Measurements from ENCODE around the gene RHBDL1.

The RHBDL1 gene

GRCh38 chr16:674968-675883, at the start of gene RHBDL1:
RHBDL1 (plus strand) TSS chr16:675671; CDS start chr16:675791, 120 bp downstream.
- DNase-seq, result no peak

GRCh38 chr16:625977-626765, 49.3 kb upstream of the RHBDL1 start:
- DNase-seq, result no peak

- DNase-seq, result no peak
Observed at GRCh38 chr16:626787-627453, 48.6 kb upstream of the RHBDL1 start.

- no peak for DNase-seq
Observed at GRCh38 chr16:627454-628239, 47.8 kb upstream of the RHBDL1 start.

DNA sequence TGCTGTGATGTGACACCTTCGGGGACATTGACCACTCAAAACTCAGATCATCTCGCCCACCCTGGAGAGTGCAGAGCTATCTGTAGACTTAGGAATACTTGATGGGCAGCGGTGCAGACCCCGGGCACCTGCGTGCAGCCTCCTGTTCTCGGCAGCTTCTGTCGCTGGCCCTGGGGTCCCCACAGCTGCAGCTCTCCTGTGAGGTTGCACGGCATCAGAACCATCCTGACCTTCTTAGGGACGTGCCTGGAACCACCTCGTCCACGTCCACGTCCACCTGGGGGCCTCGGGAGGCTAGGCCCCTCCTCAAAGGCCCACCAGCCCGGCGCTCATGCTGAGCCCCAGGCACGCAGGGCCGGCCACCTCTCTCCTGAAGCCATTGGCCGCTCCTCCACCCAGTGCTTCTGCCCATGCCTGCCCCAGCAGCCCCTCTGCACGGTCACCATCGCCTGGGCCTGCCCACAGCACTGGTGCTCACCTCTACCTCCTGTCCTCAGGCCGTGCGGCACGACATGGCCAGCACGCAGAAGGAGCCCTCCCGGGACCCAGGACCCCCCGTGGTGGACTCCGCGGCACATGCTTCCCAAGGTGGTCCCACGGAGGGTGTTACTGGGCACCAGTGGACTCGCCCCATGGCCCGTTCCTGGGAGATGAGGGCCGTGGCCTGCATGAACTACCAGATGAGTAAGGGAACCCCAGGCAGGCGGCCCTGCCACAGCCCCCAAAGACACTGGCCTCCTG, 47.0 kb upstream of the RHBDL1 start:
- no peak for DNase-seq

DNA sequence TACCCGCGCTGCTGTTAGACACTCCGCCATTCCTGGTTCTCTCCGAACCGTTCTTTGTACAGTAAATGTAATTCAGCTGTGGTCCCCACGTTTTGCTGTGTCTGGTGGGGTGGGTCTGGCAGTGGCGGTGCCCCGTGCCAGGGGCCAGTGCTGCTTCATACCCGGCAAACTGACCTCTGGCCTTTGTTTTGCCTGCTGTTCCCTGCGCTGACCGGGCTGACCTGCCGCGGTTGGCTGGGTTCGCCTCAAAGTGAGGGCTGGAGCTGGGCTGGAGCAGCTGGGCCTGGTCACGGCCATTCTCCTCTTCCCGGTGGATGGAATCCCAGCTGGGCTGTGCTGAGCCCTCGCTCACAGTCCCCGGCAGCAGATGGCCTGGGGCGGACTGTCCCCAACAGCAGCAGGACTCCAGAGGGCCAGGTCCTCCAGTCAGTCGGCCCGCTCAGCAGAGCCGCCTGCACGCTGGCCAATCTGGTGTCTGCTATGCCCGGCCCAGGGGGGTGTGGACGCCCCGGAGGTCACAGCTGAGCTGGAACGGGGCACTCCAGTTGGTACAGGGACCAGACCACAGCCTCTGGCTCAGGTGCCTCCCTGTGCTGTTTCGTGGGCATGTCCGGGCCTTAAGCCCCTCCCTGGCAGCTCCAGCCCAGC, 46.2 kb upstream of the RHBDL1 start:
- no peak for DNase-seq

- DNase-seq, result no peak
Observed at GRCh38 chr16:629833-630248, 45.6 kb upstream of the RHBDL1 start.

- no peak for DNase-seq
Observed at GRCh38 chr16:630249-630814, 45.1 kb upstream of the RHBDL1 start.

DNA sequence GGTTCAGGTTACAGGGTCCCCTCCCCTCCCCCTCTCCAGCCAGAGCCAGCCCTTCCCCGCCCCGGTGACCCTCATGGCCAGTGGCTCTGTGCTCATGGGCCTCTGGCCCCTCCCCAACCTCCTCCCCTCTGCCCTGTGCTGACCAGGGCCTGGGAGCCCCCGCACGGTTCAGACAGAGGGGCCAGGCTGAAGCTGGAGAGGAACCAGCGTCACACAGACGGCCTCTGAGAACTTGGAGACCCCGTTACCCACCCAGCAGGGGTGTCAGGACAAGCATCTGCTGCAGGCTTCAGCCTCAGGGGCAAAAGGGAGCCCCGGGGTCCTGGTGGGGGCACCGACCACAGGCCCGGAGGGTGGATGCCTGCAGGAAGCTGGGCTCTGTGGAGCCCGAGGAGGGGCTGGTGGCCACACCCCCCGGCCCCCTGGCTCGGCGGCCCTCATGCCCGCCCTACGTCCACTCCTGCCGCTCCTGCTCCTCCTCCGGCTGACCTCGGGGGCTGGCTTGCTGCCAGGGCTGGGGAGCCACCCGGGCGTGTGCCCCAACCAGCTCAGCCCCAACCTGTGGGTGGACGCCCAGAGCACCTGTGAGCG, 44.6 kb upstream of the RHBDL1 start, which contains the start of gene WFIKKN1:
TSS of gene WFIKKN1 (plus strand) at position 171 of the 591 bp plus-strand sequence. CDS start at position 440, 269 bp downstream.
- DNase-seq, result no peak

- DNase-seq, result no peak
Observed at GRCh38 chr16:631808-632358, 43.6 kb upstream of the RHBDL1 start.

DNA sequence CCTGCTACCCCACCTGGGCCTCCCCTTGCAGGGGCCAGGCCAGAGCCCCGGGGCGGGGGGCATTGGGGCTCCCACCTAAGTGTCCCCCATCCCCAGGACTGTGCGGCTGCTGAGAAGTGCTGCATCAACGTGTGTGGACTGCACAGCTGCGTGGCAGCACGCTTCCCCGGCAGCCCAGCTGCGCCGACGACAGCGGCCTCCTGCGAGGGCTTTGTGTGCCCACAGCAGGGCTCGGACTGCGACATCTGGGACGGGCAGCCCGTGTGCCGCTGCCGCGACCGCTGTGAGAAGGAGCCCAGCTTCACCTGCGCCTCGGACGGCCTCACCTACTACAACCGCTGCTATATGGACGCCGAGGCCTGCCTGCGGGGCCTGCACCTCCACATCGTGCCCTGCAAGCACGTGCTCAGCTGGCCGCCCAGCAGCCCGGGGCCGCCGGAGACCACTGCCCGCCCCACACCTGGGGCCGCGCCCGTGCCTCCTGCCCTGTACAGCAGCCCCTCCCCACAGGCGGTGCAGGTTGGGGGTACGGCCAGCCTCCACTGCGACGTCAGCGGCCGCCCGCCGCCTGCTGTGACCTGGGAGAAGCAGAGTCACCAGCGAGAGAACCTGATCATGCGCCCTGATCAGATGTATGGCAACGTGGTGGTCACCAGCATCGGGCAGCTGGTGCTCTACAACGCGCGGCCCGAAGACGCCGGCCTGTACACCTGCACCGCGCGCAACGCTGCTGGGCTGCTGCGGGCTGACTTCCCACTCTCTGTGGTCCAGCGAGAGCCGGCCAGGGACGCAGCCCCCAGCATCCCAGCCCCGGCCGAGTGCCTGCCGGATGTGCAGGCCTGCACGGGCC, 42.8 kb upstream of the RHBDL1 start:
- DNase-seq, result no peak

GRCh38 chr16:633336-634050, 42.0 kb upstream of the RHBDL1 start:
- DNase-seq, result no peak

- DNase-seq, result no peak
Observed at GRCh38 chr16:634051-634670, 41.3 kb upstream of the RHBDL1 start.

- no peak for DNase-seq
Observed at GRCh38 chr16:634996-635395, 40.5 kb upstream of the RHBDL1 start.

DNA sequence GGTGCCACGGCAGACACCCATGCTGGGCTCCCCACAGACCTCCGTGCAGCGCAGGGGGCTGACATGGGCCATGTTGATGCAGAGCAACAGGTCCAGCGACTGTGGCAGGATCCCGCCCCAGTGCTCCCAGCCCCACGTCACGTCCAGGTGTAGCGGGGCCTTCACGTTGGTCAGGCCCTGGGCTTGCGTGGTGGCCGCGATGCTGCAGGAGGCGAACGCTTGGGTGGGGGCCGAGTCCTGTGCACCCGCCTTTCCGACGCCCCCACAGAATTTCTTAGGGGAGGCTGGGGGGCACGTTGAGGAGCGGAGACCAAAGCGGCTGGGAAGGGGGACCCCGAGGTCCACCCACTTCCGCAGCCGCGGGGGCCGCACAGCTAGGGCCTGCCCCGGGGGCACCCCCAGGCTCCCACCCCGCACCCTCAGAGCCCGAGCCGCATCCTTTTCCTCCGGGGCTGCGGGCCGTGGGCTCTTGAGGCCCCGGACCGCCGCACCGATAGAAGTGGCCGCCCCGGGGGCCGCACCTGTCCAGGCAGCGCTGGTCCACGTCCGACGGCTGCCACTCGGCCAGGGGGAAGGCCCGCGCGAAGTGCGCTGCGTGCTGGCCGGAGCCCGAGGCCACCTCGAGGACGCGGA, 39.8 kb upstream of the RHBDL1 start:
- no peak for DNase-seq

DNA sequence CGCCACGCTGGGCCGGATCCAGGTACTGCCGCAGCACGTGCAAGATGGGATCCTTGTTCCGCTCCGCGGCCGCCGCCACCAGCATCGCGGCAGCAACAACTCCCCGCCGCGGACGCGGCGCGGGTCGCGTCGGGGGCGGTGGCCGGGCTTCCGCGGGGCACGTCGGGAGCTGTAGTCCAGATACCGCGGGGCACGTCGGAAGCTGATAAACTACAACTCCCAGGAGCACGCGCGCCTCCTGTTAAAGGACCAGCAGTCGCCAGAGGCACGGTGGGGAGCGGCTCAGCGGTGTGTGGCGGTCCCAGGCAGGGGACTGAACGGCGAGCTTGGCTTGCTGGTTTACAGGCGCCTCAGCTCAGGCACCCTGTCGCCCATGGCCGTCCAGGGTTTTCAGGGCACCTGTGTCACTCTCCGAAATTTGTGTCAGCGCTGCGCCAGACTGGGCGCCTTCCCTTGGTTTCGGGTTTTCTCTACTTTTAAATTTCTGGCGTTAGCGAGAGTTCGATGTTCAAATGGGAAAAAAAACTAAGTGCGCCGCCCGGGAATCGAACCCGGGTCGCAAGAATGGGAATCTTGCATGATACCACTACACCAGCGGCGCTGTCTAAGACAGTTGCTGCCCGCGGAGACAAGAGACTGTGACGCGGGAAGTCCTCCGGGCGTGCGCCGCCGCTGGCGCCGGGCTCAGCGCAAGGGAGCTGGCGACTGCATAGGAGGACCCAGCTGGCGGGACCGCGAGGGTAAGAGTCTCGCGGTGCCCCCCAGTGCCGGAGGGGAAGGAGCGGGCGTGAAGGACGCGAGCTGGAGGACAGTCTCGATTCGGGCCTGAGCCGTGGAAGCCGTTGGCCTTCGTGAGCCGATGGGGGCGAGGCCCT, 39.0 kb upstream of the RHBDL1 start, which contains the start of gene METTL26:
TSS of gene METTL26 (minus strand) at position 100 of the 875 bp plus-strand sequence. CDS start at position 85, 15 bp downstream.
- DNase-seq, result peak; percentile 63 to 89

All from cerebellar nuclear complex (tissue), 1 donor.